H4 (cell line): ENCODE data around the gene GOLGA6L26. TPM values are rescaled to one million over a fixed set of nuclear protein-coding genes. Genes with fewer than 3 reads are reported as not detected.

Experiments
- total RNA-seq: library from RNA; depleted of rRNA; stranded (reverse); fragments of >200 nt; shearing (Covaris generic); gene quantifications from 2 replicates; pipeline ENCODE4 v1.2.3, GENCODE V29; 2014; rRNA removed

The GOLGA6L26 gene
- total RNA-seq, 1 experiment from 2014 or later = not detected

Other genes with a start within 250 kb of the GOLGA6L26 start
- not detected in 2 replicates for gene GOLGA6L1, start 197.4 kb downstream of the GOLGA6L26 start, total RNA-seq
- not detected in 2 replicates for gene GOLGA8S, start 20.6 kb upstream of the GOLGA6L26 start, total RNA-seq
- gene GOLGA6L2, start 113.0 kb upstream of the GOLGA6L26 start, total RNA-seq = not detected in 2 replicates
- 5.6 and 9.6 TPM in 2 replicates for gene MKRN3, start 231.5 kb upstream of the GOLGA6L26 start, total RNA-seq